Jurkat, Clone E6-1 (cell line): Measurements from ENCODE around the gene SYT1.

ENCODE experiments used
- DNase-seq: peaks from one replicate; pipeline ENCODE4 v3.0.0-alpha.2; 2011; ENCODE audit warnings: low read depth, low spot score
- H3K4me3 ChIP-seq: 2 replicates; pipeline ENCODE4 v1.5.1; 2011; ENCODE audit warnings: mild to moderate bottlenecking, low read length, control low read depth, moderate library complexity

SYT1 gene

DNA sequence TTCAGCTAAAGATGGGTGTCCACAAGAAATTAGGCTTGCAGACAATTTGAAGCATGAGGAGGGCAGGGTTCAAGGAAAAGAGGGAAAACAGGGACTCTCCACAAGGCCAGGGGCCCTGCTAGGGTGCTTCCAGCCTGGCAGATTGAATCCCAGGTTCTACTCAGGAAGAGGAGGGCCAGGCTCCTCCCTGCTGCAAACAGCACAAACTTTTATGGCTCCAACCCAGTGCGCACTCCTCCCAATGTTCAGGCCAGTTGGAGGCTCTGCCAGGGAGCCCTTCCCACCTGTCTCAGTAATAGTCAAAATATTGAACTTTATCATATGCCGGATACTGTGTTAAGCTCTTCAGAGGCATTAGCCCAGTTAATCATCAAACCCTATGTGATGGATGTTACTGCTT, 244.4 kb downstream of the SYT1 start:
- no peak for DNase-seq
- no peak overlapping the region for H3K4me3 ChIP-seq

DNA sequence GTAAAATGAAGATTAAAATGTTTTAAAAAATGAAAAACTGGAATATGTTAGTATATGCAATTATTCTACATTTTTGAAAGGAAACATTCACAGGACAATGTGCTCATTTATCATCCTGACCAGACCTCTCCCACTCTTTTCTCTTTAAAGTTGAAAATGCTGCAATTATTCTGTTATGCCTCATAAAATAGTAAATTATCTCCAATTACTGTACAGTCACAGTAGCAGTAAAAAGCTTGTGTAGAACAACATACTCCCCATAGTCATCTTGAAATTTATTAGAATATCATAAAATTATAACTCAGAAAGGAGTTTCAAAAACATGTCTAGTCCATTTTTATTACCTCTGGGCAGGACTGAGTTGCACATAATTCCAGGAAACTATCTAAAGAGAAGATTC, 250.3 kb downstream of the SYT1 start:
- no peak for DNase-seq
- H3K4me3 ChIP-seq = no peak overlapping the region

DNA sequence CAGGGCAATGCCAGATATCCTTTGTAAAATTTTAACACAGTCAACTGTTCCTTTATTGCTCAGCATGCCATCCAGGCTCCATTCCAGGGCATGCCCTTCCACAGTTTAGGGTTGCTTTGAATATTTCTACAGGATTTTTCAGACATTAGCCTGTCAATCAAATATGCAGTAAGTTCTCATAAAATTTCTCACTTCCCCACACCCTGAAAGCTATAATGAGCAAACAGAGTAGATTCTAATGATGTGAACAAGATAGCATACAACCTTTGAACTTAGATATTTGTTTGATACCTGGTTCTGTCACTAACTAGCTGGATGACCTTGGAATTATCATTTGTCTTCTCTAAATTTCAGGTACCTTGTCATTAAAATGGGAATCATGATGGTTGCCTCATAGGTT, 251.2 kb downstream of the SYT1 start:
- H3K4me3 ChIP-seq = no peak overlapping the region
- DNase-seq = no peak

DNA sequence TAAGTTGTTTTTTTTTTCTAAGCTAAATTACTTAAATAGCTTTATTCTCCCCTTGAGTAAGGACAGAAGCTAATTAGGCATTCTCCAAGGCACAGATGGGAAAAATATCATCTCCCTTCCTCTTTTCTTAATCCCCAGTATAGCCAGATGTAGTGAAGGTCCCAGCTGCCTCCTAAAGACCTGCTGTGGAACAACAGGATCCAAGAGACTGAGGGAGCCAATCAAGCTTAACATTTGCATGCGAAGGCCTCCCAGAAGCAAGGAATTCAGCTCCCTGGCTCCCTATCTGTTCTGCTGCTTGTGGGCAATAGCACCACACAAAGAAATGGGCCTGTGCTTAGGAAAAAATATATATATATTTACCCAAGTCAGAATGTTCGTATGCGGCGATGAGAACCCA, 255.2 kb downstream of the SYT1 start:
- no peak for DNase-seq
- no peak overlapping the region for H3K4me3 ChIP-seq

DNA sequence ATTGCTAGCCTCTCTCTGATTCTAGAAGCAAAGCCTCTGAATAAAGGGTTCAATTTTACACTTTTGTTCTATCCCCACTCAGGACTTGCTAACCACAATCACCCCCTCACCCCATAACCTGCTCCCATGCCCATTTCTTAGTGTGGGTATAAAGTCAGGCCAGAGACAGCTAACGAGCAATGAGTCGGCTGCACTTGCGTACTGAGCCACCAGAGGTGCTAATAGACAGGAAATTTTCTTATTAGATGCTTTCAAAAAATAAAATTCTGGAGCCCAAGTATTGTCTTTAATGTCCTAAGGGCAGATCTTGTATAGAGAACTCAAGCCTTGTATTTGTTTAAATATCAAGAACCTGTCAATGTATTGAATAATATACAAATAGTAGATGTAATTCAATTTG, 256.9 kb downstream of the SYT1 start:
- peak; percentile 1 for DNase-seq
- H3K4me3 ChIP-seq = no peak overlapping the region

DNA sequence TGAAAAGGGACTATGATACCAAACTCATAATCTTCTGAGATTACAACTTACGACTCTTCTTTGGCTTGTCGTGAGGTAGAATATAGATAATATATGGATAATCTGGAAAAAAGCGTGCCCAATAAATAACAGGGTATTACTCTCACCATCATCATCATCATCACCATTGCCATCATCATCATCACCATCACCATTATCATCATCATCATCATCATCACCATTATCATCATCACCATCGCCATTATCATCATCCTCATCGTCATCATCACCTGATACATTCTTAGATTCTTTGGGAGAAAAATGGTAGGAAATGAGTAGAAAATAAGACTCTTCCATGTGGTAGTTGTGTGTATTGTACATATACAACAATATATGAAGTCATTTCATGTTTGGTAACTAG, 259.8 kb downstream of the SYT1 start:
- DNase-seq = no peak
- no peak overlapping the region for H3K4me3 ChIP-seq

DNA sequence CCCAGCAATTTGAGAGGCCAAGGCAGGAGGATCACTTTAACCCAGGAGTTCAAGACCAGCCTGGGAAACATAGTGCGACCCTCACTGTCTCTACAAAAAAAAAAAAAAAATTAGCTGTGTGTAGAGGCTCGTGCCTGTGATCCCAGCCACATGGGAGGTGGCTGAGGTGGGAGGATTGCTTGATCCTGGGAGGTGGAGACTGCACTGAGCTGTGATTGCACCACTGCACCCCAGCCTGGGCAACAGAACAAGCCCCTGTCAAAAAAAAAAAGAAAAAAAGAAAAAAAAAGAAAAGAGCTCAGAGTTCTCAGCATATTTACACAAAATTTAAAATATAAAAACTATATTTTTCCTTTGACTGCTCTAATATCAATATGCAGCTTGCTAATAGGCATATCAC, 260.8 kb downstream of the SYT1 start:
- DNase-seq = no peak
- H3K4me3 ChIP-seq = no peak overlapping the region

DNA sequence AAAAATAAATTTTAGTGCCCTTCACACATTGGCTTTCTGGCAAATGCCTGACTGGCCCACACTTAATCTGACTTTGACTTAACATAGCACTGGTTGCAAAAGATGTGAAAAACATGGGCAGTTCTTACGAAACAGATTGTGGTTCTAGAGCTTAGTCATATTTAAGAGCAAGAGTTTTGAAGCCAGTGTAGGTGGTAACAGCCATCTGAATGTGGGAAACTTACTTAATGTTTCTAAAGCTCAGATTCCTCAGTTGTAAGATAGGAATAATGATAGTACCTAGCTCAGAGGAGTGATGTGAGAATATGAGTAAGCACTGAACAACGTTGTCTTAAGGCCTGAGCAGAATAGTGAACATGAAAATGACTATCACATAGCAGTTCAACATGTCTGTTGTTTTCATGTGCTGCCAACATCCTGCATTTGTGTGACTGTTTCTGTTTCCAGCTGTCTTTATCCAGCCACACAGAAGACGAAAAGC, 262.7 kb downstream of the SYT1 start:
- no peak overlapping the region for H3K4me3 ChIP-seq

DNA sequence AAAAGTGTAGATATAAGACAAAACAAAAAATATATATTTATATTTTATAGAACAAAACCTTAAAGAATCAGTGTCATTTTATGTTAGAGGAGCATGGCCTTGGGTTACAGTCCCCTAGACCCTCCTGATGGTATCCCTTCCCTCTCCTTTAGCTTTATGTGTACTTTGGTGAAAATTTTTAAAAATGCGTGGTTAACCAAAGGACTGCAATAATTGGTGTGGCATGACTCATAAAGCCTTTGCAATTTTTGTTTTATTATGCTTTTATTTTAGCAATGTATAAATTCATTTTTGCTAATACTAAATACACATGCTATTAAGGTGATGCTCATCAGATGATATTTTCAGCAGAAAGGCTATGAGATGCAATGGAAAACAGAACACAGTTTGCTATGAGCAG, 264.4 kb downstream of the SYT1 start:
- no peak for DNase-seq
- no peak overlapping the region for H3K4me3 ChIP-seq

More for the DNA sequence above, 262.7 kb downstream of the SYT1 start:
- DNase-seq = no peak

DNA sequence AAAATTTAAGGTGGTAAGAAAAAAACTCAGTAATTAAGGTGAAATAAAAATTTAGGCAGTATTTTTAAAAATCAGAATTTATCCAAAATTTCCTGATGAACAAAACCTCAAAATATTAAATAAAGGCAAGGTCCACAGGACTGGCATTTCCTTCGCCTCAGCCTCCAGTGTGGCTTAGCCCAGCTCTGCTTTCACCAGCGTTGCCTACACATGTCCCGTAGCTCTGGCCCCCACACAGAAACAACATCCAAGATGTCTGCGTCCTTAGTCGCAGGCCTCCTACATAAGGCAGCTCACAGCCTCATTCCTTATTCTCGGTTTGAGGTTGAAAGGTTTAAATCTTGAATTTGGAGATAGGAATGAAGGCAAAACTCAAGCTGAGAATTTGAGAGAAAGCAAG, 274.3 kb downstream of the SYT1 start:
- no peak overlapping the region for H3K4me3 ChIP-seq
- no peak for DNase-seq

DNA sequence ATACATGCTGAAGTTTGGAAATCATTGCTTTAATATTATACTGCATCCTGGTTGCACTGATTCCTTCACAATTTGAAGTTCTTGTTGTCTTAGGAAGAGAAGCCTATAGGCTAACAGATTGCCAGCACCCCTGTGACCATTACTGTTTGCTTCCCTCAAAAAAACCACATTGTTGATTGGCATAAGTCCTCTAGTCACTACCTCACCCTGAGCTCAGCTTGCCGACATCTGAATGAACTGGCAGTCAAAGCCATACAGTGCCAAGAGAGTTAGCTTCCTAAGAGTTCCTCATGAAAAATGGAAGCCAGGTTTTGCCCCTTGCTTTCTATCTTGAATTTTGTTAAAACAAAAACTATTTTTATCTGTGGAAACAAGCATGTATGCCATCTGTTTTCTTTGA, 276.1 kb downstream of the SYT1 start:
- no peak for DNase-seq
- no peak overlapping the region for H3K4me3 ChIP-seq

DNA sequence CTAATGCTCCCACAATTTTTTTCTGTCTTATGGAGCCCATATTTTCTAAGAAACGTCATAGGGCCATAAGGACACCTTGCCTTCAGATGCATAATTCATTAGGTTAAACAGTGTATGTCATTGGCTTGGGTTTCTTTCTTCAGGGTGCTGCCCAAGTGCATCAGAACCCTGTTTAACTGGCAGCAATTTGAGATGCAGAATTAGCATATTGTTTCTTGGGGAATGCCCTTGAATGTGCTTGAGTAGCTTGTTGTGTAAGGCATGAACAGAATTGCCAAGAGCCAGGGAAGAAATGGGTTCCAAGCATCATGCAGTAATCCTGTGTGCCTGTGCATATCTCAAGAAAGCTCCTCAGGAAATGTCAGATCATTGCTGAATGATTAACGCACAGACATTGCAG, 277.2 kb downstream of the SYT1 start:
- DNase-seq = no peak
- H3K4me3 ChIP-seq = no peak overlapping the region

DNA sequence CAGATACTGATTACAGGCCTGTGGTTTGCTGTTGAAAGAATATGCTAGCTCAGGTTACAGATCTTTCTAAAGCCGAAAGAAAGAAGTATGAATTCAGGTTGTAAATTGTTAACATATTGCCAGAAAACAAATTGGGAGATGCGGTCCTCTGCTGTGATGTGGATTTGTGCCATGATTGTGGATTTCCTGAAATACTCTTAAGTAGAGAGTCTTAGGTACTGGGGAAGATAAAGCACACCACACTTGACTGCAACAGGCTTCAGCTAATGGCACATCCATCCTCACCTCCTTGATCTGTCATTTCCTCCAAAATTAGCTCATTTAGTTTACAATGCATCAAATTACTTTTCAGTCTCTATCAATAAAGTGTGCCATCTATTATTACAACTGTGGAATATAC, 279.2 kb downstream of the SYT1 start:
- no peak for DNase-seq
- H3K4me3 ChIP-seq = no peak overlapping the region

DNA sequence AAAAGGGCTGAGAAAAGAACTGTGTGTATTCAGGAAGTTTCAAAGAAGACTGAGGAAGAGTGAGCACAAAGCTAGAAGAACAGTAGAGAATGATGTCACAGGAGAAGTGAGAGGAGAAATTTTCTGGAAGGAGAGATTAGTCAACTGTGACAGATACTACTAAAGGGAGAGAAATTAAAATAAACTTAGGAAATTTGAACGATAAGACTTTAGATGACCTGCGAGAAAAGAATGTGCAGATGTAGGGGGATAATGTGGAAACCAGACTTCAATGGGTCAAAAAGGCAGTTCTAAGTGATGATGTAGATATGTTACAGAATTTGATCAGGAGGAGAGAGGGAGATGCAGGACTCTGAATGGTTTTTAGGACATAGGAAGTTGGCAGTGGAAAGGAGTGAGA, 287.4 kb downstream of the SYT1 start:
- no peak for DNase-seq
- no peak overlapping the region for H3K4me3 ChIP-seq

DNA sequence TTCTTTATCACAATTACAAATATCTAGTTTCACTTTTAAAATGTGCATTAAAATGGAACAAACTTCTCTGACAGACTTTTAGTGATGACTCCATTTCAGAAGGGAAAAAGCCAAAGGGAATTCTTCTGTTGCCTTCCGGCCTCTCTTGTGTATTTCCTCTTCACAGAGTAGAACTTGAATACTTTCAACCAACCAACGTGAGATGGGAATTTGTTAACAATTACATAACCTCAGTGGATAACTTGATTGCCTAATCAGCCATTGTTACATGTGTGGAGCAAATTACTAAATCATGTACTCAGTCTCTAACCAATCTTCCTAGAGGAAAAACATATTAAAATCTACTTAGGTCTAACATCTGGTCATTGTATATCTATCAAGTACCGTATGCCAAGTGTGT, 291.1 kb downstream of the SYT1 start:
- DNase-seq = no peak
- no peak overlapping the region for H3K4me3 ChIP-seq

DNA sequence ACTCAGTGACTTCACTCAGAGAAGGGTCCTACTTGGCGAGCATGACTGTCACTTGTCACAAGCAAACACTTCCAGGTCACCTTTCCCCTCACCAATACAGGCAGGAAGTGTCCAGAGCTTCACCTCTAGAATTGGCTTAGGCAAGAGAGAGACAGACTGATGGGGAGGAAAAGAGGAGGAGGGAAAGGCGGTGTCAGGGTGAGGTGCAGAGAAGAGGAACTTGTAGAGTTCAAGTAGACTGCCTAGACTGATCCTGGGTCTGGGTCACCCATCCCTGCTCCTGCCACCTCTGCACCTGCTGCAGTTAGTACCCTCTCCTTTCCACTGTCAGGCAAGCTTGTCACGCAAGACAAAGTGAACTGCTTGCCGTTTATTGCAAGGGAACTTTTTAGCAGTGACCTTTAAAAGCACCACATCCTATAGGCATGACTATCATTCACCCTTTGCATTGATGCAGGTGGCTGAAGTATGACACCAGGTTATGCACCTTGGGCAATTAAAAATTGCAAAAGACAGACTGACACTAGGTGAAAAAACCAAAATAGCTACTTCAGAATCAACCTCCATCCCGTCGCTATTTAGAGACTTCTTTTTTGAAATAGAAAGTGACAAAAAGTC, 292.4 kb downstream of the SYT1 start:
- H3K4me3 ChIP-seq = no peak overlapping the region
- DNase-seq = no peak

DNA sequence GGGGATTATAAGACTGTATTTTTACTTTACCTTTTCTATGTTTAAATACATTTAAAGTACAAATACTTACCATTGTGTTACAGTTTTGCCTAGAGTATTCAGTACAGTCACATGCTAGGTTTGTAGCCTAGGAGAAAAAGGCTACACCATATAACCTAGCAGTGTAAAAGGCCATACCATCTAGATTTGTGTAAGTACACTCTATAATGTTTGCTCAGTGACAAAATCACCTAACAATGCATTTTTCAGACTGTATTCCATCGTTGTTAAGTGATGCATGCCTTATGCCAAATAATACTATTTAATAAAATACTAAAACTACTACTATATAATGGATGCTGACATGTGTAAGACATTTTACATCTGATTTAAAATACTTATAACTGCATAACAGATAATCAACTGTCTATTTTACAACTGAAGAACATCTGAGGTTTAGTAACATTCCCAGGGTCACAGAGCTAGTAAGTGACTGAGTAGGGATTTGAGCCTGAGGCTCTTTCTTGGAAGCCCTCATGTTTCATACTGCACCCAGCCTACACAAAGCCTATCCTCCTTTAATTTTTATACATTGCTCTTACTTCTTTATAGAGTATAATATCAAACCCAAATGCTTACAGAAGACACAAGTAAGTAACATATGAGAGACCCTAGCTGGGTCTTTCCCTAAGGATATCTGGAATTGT, 296.8 kb downstream of the SYT1 start:
- H3K4me3 ChIP-seq = no peak overlapping the region
- no peak for DNase-seq

DNA sequence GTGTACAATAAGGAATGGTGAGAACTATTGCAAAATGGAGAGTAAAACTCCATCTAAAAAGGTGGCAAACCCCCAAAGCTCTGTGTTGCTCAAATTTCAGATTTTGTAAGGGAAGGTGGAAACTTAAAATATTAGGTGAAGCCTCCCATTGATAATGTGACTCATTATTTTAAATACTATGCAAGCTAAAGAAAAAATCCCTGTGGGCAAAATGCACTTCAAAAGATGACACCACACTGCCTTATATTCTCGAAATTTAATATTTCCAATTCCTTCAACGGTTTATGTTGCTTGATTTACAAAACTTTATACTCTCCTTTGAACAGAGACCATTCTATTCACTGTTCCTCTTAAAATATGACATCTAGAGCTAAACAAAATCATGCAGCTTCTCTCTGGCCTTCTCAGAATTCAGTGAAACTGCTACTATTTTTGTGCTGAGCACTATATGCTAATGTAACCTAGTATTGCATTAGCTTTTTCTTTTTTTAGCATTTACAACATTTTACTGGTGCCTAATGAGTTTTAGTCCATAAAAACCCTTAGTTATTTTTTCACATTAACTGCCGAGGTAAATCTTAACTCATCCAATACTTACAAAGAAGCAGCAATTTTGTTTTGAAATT, 297.7 kb downstream of the SYT1 start:
- DNase-seq = no peak

DNA sequence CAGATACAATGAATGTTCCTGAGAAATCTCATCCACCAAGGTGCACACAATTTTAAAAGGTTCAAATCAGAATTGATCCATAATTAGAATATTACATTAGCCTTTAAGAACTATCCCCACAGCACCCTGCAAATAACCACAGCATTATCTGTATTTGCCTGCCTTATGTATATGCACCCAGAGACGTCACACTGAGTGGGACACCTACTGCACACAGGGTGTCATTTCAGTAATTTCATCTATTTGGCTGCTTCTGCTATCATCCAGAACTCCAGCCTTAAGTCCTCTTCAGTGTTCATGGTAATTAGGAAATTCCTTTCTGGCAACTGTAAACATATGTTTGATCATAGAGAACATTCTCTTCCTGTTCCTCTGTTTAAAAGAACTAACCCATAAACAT, 298.4 kb downstream of the SYT1 start:
- DNase-seq = no peak
- H3K4me3 ChIP-seq = no peak overlapping the region

More for the DNA sequence above, 297.7 kb downstream of the SYT1 start:
- no peak overlapping the region for H3K4me3 ChIP-seq

DNA sequence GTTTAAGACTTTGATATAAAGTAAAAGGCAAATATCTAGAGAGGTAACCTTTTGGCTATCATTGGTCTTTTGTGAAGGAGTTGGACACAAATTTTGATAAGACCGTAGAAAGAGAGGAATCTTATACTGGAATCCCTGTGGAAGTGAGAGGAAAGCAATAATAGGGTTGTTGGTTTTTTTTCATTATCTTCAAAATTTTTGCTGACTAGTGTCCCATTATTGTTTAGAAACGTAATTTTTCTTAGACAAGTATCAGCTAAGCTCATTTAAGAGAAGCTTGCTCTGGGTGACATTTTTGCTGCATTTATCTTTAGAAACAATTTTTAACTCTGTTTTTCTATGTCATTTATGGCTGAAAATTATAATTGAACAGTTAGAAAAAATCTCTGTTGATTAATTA, 300.3 kb downstream of the SYT1 start:
- no peak overlapping the region for H3K4me3 ChIP-seq
- no peak for DNase-seq

DNA sequence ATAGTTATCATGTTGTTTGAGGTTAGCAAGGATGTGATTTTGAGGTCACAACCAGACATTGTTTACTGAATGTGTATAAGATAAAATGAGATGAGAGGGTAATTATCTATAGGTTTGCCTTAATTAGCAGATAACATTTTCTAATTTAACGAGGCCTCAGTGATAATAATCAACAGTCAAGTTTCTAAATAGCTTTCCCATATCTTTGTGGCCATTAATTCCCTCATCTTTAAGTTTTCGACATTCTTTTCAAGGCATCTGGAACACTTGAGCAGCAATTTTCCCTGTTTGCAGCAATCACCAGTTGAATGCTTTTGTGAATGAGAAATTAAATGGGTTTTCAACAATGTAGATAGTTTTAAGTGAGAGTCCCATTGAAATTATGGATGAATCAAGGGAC, 304.1 kb downstream of the SYT1 start:
- no peak for DNase-seq
- H3K4me3 ChIP-seq = no peak overlapping the region
